NCI-H526 treated with DMSO at 0.1 percent for 48 hours (cell line): ENCODE measurements around the gene SPOP.
"Not testable (repeated sequence)": the region's sequence is repeated elsewhere in the genome, so short reads cannot be mapped to it uniquely, and the experiment has no call there.

Experiments
- DNase-seq: peaks from one replicate; lab custom pipeline; 2025; lab: John Stamatoyannopoulos, UW

SPOP gene

GRCh38 chr17:49550764-49551163 lies 127.1 kb downstream of the SPOP start:
- DNase-seq = not testable (repeated sequence)

DNA sequence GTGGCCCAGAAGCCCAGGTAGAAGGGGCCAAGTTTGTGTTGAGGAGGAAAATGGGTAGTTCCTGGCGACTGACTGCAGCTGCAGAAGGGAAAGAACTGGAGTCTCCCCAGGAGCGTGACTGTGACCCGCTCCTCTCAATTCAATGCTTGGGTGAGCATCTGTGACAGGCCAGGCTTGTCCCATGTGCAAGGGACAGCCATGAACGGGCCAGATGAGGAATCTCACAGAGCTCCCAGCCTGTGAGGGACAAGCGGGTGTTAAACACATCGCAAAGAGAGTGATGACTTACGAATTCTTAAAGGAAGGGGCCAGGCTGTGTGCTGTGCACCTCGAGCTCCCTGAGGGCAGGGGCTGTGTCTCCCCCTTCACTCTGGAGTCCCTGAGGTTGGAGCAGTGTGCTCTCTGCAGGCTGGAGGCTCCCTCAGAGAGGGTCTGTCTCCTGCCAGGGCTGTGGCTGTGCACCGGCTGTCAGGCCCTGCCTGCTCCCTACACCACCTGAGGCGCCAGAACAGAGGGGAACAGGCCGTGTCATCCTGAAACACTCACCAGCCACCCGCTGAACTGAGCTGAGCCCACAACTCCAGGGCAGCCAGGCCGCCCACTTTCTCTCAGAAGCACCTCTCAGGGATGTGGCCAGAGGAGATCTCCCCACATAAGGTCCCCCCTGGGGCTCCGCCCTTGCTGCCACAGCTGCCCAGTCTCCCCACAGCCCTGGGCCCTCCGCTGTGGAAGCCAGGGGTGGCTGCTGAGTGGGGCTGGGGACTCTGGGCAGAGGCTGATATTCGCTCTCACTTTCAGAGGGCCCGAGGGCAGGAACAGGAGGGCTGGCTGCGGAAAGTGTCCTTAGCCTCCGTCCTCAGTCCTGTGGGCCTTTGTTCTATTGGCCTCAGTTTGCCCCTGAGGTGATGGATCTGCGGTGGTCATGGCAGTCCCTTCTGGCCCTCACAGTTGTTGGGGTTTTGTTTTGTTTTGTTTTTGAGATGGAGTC lies 127.9 kb downstream of the SPOP start:
- DNase-seq = no peak

DNA sequence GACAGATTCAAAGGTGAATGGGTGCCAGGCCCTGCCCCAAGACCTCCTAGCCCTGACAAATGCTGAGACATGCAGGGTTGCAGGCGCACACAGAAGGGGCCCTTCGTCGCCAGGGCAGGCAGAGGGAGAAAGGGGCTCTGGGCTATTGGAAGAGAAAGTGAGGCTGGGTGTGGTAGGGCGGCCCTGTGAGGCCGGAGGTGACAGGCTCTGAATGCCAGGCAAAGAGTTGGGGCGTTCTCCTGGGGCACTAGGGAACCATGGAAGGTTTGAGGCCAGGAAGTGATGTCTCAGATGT lies 128.6 kb downstream of the SPOP start:
- no peak for DNase-seq
